Activated naive CD4-positive, alpha-beta T cell treated with Interleukin-2 at 50 U/mL for 16 hours (primary cell): ENCODE data around the gene C1QTNF8.

Experiments
- DNase-seq: peaks from one replicate; pipeline ENCODE4 v3.0.0-alpha.2; 2020

Gene C1QTNF8

GRCh38 chr16:1075546-1075945, 20.5 kb downstream of the C1QTNF8 start:
- DNase-seq: no peak

- DNase-seq: no peak
Observed at GRCh38 chr16:1074379-1074649, 21.7 kb downstream of the C1QTNF8 start.

- DNase-seq: no peak
Observed at GRCh38 chr16:1073566-1074378, 22.3 kb downstream of the C1QTNF8 start.

- no peak for DNase-seq
Observed at GRCh38 chr16:1073262-1073558, 22.8 kb downstream of the C1QTNF8 start.

GRCh38 chr16:1072526-1073261, 23.4 kb downstream of the C1QTNF8 start, which contains the start of gene SSTR5:
SSTR5 (plus strand) TSS chr16:1072747; CDS start chr16:1078869, 6,122 bp downstream.
- DNase-seq: no peak

- DNase-seq: no peak
Observed at GRCh38 chr16:1071561-1072225, 24.4 kb downstream of the C1QTNF8 start.

GRCh38 chr16:1070864-1071408, 25.1 kb downstream of the C1QTNF8 start:
- DNase-seq: no peak

GRCh38 chr16:1070084-1070863, 25.8 kb downstream of the C1QTNF8 start:
- DNase-seq: no peak

- DNase-seq: no peak
Observed at GRCh38 chr16:1069154-1069553, 26.9 kb downstream of the C1QTNF8 start.

- no peak for DNase-seq
Observed at GRCh38 chr16:1068451-1068850, 27.6 kb downstream of the C1QTNF8 start.

GRCh38 chr16:1067629-1068028, 28.4 kb downstream of the C1QTNF8 start:
- DNase-seq: no peak

- no peak for DNase-seq
Observed at GRCh38 chr16:1066584-1067172, 29.4 kb downstream of the C1QTNF8 start.

- DNase-seq: no peak
Observed at GRCh38 chr16:1065469-1066128, 30.4 kb downstream of the C1QTNF8 start.

GRCh38 chr16:1063728-1064127, 32.3 kb downstream of the C1QTNF8 start:
- DNase-seq: no peak

GRCh38 chr16:1062895-1063294, 33.1 kb downstream of the C1QTNF8 start:
- no peak for DNase-seq

GRCh38 chr16:1061769-1062505, 34.1 kb downstream of the C1QTNF8 start:
- no peak for DNase-seq

GRCh38 chr16:1060416-1061340, 35.4 kb downstream of the C1QTNF8 start:
- DNase-seq: no peak

- no peak for DNase-seq
Observed at GRCh38 chr16:1059310-1059709, 36.7 kb downstream of the C1QTNF8 start.

GRCh38 chr16:1058216-1058615, 37.8 kb downstream of the C1QTNF8 start:
- no peak for DNase-seq
